HG02970 (cell line): Measurements from ENCODE around the gene RNF144A.
A peak's percentile ranks its signal among the peaks of the same experiment; 100 is the strongest.

Experiments used
- ATAC-seq: cut with Tn5 transposase; IDR thresholded peaks from one replicate; pipeline ENCODE4 v1.9.1; 2021; ENCODE audit warnings: mild to moderate bottlenecking, moderate library complexity, moderate number of reproducible peaks; ENCODE audit not compliant: unreplicated experiment, low FRiP score

RNF144A gene

DNA sequence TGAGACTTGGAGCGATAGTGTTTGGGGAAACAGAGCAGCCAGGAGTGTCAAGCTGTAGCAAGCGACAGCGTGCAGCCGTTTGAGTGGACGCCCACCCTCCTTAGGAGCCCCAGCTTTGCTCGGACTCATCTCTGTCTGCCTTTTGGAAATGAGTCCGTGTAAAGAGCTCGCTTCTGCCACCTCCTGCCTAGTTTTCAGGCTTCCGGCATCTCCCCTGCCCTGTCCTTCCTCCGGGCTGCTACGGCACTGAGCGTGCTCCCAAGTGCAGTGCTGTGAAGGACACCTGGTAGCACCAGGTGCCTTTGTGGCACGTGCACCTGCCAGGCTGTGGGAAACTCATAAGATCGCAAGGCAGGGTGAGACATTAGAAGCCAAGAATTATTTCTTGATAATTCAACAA, 117.1 kb downstream of the RNF144A start:
- no peak for ATAC-seq

- ATAC-seq, result no peak
Observed at GRCh38 chr2:7035884-7036283, 118.7 kb downstream of the RNF144A start.

GRCh38 chr2:7037340-7038333, 120.4 kb downstream of the RNF144A start:
- ATAC-seq, result peak; percentile 84

GRCh38 chr2:7040547-7040946, 123.3 kb downstream of the RNF144A start:
- no peak for ATAC-seq

DNA sequence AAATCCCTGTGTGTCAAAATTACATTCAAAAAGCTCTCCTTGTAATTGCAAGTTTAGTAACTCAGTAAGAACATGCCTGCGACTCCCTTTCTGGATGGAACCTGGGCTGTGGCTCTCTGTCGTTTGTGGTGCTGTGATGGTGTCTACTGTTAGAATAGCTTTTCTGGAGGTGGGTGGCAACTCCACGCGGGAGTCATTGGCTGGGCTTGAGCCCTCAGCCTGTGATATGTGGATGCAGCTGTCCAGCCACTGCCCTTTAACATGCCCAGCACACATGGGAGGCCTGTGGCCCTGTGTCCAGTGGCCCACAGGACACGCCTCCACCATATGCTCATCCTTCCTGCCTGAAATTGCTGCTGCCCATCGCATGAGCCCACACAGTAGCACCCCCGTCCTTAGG, 124.2 kb downstream of the RNF144A start:
- no peak for ATAC-seq

DNA sequence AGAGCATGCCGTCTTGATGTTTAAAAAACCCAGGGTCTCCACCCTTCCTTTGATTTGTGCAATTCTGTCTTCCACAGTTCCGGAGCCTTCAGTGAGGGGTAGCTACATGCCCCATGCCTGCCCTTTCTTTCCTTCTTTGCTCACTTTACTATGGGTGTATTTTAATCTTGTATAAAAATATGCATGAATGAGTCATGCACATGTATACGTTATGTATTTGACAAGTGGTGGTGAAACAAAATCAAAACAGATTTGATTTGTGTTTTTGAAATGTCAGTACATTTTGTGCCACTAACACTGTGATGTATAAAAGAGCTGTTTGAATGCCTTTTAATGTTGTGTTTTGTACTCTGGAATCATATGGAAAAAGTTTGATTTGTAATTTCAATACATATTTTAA, 126.5 kb downstream of the RNF144A start:
- ATAC-seq, result no peak

DNA sequence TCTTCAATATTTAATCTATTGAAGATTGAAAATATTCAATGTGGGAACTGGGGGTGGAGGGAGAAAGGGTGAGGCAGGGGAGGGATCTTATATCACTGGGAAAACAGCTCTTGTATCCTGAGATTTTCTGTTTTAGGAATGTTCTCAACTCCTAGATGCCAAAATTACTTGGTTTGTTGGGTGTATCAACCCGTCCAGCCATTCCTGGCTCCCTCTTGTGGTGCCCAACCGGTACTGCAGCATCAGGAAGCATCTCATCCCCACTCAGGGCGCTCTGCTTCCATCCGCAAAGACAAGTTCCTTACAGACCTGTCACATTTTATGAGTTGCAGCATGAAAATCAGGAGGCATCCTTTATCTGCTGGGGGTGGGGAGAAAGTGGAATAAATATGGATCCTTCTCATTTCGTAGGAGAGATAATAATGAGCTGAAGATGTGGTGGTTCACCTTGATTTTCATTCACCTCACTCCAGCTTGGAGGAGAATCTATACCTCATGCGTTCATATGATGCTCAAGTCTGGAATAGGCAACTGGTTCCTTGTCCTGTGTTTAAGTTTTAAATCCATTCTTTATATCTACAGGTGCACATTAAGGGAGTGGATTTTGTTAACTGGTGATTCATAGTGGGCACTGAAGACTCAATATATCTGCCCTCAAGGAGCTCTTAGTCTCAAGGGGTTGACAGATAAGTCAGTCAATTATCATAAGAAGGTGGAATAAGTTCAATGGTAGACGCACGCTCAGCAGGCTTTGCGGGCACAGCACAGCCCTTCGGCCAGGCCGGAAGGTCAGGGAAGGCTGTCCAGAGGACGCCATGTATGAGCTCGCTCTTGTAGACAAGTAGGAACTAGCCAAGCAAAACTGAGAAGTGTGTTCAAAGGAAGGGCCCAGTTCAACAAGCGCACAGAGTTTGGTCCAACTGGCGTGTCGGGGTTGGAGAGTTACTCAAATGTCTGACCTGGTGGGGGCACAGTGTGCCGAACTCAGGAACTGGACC, 127.3 kb downstream of the RNF144A start:
- ATAC-seq, result no peak

GRCh38 chr2:7045601-7046590, 128.7 kb downstream of the RNF144A start:
- ATAC-seq, result no peak

DNA sequence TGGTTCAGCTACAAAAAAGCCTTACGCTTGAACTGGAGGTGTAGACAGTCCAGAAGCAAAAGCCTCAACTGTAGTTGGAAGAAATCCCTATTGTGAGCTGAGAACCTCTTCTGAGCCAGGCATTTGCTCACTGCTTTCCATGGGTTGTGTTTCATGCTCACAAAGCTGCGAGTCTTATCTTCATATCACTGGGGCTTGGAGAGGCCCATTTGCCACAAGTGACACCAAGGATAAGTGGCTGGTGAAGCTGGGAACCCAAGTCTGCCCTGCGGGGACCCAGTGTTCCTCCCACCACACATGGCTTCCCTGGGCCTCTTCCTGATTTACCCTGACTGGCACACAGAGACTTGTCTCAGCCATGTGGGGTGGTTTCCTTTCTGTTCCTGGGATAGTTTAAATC, 130.4 kb downstream of the RNF144A start:
- ATAC-seq, result no peak

DNA sequence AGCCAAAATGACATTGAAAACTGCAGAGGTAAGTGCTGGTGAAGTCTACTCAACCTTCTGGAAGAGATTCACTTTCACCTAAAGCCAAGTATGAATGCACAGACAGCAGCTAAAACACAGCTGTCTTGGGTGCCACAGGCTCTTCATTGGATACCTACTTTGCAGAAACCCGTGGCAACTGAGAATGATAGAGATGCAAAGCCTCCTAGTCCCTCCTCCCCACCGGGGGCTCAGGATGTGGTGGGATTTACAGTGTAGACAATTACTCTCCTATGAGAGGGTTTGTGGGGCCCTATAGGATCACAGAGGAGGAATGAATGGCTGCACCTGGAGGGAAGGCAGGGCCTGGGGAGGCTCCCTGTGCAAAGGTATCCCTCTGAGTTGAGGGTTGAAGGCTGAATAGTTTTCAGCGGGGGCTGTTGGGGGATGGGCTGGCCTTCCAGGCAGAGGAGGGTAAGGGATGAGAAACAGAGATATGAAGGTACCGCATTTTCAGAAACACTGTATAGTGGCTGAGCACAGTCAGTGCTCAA, 131.6 kb downstream of the RNF144A start:
- ATAC-seq, result no peak

DNA sequence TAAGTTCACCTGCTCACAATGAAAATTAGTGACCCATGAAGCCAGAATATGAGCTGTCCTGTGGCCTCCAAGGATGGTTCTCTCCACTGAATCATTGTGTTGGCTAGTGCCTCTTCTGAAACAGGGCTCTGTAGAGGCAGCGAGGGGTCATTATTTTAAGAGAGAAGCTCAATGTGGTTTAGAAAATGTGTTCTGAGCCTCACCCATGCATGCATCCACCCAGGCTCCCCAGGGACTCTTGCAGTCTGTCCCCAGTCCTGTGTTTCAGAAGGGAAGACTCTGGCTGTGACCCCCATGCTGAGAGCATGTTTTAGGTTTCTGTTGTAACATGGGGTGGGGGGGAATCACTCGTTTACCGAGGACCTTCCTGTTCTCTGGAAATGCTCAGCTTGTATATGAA, 135.2 kb downstream of the RNF144A start:
- ATAC-seq, result no peak

DNA sequence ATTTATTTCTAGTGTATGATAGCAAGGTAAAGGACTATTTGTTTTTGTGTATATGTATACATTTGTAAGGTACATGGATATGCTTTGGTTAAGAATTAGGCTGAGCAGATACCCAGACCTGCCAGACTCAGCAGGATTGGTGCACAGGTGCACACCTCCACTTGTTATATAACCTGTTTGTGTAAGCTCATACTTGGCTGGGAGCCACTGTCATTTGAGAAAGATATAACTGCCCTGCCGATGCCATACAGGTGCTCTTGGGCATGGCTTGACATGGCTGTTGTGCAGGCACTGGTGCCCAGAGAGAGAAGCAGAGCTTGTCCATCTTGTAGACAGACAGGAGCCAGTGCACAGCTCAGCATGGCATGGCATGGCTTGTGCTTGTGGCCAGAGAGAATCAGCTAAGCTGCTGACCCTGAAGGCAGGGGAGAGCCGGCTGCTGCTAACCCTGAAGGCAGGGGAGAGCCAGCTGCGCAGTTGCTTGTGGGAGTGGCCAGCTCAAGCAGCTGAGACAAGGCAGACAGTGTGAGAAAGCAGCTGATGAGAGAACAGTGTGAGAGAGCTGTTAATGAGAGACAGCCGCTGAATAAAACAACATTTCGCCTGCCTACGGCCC, 136.5 kb downstream of the RNF144A start:
- ATAC-seq, result no peak

DNA sequence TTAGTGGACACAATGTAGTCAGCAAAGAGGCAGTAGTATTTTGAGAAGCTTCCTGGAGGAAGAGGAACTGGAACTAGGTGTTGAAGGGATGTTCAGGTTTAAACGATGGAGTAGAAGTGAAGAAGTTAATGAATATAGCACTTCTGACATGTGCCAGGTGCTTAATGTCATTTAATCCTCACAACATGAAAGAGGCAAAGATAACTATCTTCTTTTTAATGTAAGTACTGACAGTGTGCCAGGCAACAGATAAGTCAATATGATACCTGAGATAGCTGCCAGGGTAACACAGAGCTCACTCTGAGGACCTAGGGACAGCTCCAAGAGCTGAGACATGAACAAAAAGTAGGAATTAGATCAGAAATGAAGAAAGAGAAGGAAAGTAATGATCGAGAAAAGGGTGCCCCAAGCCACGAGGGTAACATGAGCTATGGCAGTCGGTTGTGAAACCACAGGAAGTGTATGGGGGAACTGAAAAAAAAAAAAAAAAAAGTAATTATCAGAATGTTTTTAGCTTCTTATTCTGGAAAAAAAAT, 140.7 kb downstream of the RNF144A start:
- ATAC-seq, result no peak

- ATAC-seq, result no peak
Observed at GRCh38 chr2:7060156-7060555, 142.9 kb downstream of the RNF144A start.

GRCh38 chr2:7060631-7061449, 143.6 kb downstream of the RNF144A start:
- ATAC-seq, result no peak

GRCh38 chr2:7061450-7061789, 144.2 kb downstream of the RNF144A start:
- ATAC-seq, result no peak

DNA sequence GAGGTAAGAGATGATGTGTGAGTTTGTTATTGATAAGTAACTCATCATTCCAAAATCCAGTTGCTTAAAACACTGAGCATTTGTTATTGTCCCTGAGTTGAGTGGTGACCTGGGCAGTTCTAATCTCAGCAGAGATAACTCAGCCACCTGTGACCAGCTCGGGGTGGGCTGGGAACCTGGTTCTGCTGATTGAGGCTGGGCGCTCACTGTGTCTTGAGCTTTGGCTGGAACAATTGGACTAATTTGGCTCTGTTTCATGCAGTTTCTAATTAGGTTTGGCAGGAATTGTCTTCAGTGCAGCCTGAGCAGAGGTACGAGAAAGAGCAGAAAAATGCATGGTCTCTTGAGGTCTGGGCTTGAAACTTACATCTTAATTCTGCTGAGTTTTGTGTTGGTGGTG, 144.7 kb downstream of the RNF144A start:
- ATAC-seq, result no peak

DNA sequence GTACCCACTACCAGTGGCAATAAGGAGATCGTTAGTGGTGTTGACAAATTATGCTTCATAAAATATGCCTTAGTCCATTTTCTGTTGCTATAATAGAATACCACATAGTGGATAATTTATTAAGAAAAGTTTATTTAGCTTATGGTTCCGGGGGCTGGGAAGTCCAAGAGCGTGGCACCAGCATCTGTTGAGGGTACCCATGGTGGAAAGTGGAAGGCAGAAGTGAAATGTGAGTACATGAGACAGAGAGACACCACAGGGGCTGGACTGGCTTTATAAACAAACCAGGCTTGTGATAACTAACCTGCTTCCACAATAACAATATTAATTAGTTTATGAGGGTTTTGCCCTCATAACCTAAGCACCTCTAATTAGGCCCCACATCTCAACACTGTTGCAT, 146.6 kb downstream of the RNF144A start:
- ATAC-seq, result no peak
